Esophagus muscularis mucosa (tissue), 4 donors: ENCODE data around the gene CABLES1. TPM values are rescaled to one million over a fixed set of nuclear protein-coding genes. Genes with fewer than 3 reads are reported as not detected.
"Not testable (repeated sequence)": the region's sequence is repeated elsewhere in the genome, so short reads cannot be mapped to it uniquely, and the experiment has no call there.

Experiments used
- DNase-seq: peaks from one replicate; pipeline ENCODE4 v3.0.0-alpha.2; 2017; ENCODE audit errors: extremely low spot score
- H3K27ac ChIP-seq, 4 donors: fragments of 200-600 bp; sonication (generic); replicated peaks in 1 of 4; 1 replicate in 3 of 4; 2 replicates in 1 of 4; pipeline ENCODE4 v1.5.1; 2016 to 2019; ENCODE audit warnings: mild to moderate bottlenecking in 1 of 4
- H3K27me3 ChIP-seq, 4 donors: fragments of 200-600 bp; sonication (generic); one replicate each; pipeline versions ENCODE4 v1.5.1 to v1.6.0; 2016 to 2019
- H3K36me3 ChIP-seq, 4 donors: fragments of 200-600 bp; sonication (generic); one replicate each; pipeline ENCODE4 v1.5.1; 2016 to 2019
- H3K4me1 ChIP-seq, 4 donors: fragments of 200-600 bp; sonication (generic); one replicate each; pipeline ENCODE4 v1.5.1; 2016 to 2019
- H3K4me3 ChIP-seq, 4 donors: fragments of 200-600 bp; sonication (generic); 1 replicate in 2 of 4; 2 replicates in 2 of 4; pipeline ENCODE4 v1.5.1; 2016 to 2019; ENCODE audit warnings: mild to moderate bottlenecking in 4 of 4, moderate library complexity in 1 of 4
- H3K9me3 ChIP-seq, 4 donors: fragments of 200-600 bp; sonication (generic); 1 replicate in 3 of 4; 2 replicates in 1 of 4; pipeline ENCODE4 v1.5.1; 2016 to 2019
- CTCF ChIP-seq, 3 experiments: fragments of 200-600 bp in 2 of 3; fragments of 450-650 bp in 1 of 3; sonication (generic) in 2 of 3; IDR thresholded peaks; one replicate each; pipeline ENCODE4 v1.5.1; 2017 to 2019; ENCODE audit warnings: antibody characterized with exemption in 3 of 3, mild to moderate bottlenecking in 2 of 3, moderate library complexity in 1 of 3
- EP300 ChIP-seq: sonication (generic); formaldehyde crosslinking; IDR thresholded peaks from one replicate; pipeline ENCODE4 v1.6.1; 2017; ENCODE audit warnings: antibody characterized with exemption
- POLR2A ChIP-seq: fragments of 450-650 bp; IDR thresholded peaks from one replicate; pipeline ENCODE4 v1.6.1; 2017; ENCODE audit warnings: antibody characterized with exemption, moderate library complexity, mild to moderate bottlenecking, low read depth
- POLR2AphosphoS5 ChIP-seq, 2 donors: sonication (generic); formaldehyde crosslinking; IDR thresholded peaks; one replicate each; pipeline ENCODE4 v1.6.1; 2017; ENCODE audit warnings: antibody characterized with exemption in 2 of 2
- WGBS: methylation state at CpG from one replicate; pipeline ENCODE4 v1.1.5; 2018; 5-methylcytosine and 5-hydroxymethylcytosine counted together
- intact Hi-C: fragments of 100-400 bp; cut with DNase I; formaldehyde crosslinking; loops from one replicate; pipeline ENCODE4 v1.15.1; 2023
- total RNA-seq, 4 donors: library from RNA; depleted of rRNA; stranded (reverse); fragments of >200 nt; gene quantifications; one replicate each; pipeline versions ENCODE4 v1.1.0 to v1.2.1, GENCODE V29; 2016

CABLES1 gene
- total RNA-seq, result 1 to 10 TPM; 3.8 to 8.3 (median 6.4) TPM

- intact Hi-C loops, result loop anchor here (5.0 kb wide), 1 partner anchor 102 kb away; no protein-coding TSS in a partner anchor
- TF ChIP-seq CTCF (IDR thresholded peaks at IDR 0.05), result no peak
- peak in 1 of 2 donors; percentile 24 for TF ChIP-seq POLR2AphosphoS5 (IDR thresholded peaks at IDR 0.05)
- TF ChIP-seq POLR2A, result no peak
- TF ChIP-seq EP300, result no peak
- Histone ChIP-seq H3K4me3 (peak within 1 kb of the TSS; percentile 65 to 82 (median 68)), H3K27ac (peak within 1 kb of the TSS; percentile 62 to 81 (median 72)), H3K36me3 (no peaks in the 10 kb centered on the region), H3K4me1 (peaks cover 17 to 41% (median 35%) of the 10 kb centered on the region in 4 donors), H3K9me3 (no peaks in the 10 kb centered on the region), H3K27me3 (peaks cover 5 to 48% (median 7%) of the 10 kb centered on the region in 4 donors)
- WGBS, result 23% methylated on average over 25 of the region's 67 CpGs
- no peak for DNase-seq
These were observed at the start of gene CABLES1 for GRCh38 chr18:23134780-23135549. CABLES1 (plus strand) TSS chr18:23135485; CDS start chr18:23135763, 278 bp downstream.

- intact Hi-C loops, result no loop called here
- no peaks in the 10 kb centered on the region for H3K36me3 ChIP-seq
- H3K4me1 ChIP-seq, result no peaks in the 10 kb centered on the region
- H3K4me3 ChIP-seq, result no peak overlapping the region
- no peak for TF ChIP-seq POLR2AphosphoS5 (IDR thresholded peaks at IDR 0.05)
- no peak for TF ChIP-seq CTCF (IDR thresholded peaks at IDR 0.05)
- TF ChIP-seq EP300, result no peak
- no peak for TF ChIP-seq POLR2A
- WGBS, result 63% methylated on average over 3 of the region's 3 CpGs
- no peaks in the 10 kb centered on the region for H3K9me3 ChIP-seq
- DNase-seq, result no peak
- peaks cover 0 to 16% (median 0%) of the 10 kb centered on the region in 4 donors for H3K27me3 ChIP-seq
- H3K27ac ChIP-seq, result no peak overlapping the region
These were observed 47.9 kb upstream of the CABLES1 start for GRCh38 chr18:23087352-23087751.

- 83% methylated on average over 7 of the region's 7 CpGs for WGBS
- no peaks in the 10 kb centered on the region for H3K4me1 ChIP-seq
- no peak for TF ChIP-seq POLR2AphosphoS5 (IDR thresholded peaks at IDR 0.05)
- TF ChIP-seq EP300, result no peak
- TF ChIP-seq CTCF (IDR thresholded peaks at IDR 0.05), result no peak
- no peak for TF ChIP-seq POLR2A
- no peak overlapping the region for H3K27ac ChIP-seq
- H3K36me3 ChIP-seq, result no peaks in the 10 kb centered on the region
- no peak for DNase-seq
- no peak overlapping the region for H3K4me3 ChIP-seq
- H3K27me3 ChIP-seq, result peaks cover 0 to 16% (median 0%) of the 10 kb centered on the region in 4 donors
- intact Hi-C loops, result no loop called here
- H3K9me3 ChIP-seq, result no peaks in the 10 kb centered on the region
These were observed 47.0 kb upstream of the CABLES1 start for GRCh38 chr18:23088310-23088709.

GRCh38 chr18:23091017-23091993, 44.0 kb upstream of the CABLES1 start:
- 65% methylated on average over 8 of the region's 8 CpGs for WGBS
- DNase-seq, H3K4me1 ChIP-seq, intact Hi-C loops, H3K36me3 ChIP-seq, H3K4me3 ChIP-seq, H3K9me3 ChIP-seq, H3K27ac ChIP-seq: not testable (repeated sequence)
- peaks cover 0 to 22% (median 0%) of the 10 kb centered on the region in 4 donors for H3K27me3 ChIP-seq

GRCh38 chr18:23092121-23092520, 43.2 kb upstream of the CABLES1 start:
- Histone ChIP-seq H3K4me1 (peaks cover 0 to 7% (median 0%) of the 10 kb centered on the region in 4 donors), H3K4me3 (no peak overlapping the region), H3K27me3 (peaks cover 0 to 24% (median 0%) of the 10 kb centered on the region in 4 donors), H3K36me3 (no peaks in the 10 kb centered on the region), H3K27ac (no peak overlapping the region), H3K9me3 (no peaks in the 10 kb centered on the region)
- 99% methylated on average over 9 of the region's 9 CpGs for WGBS
- no peak for DNase-seq
- intact Hi-C loops, result no loop called here
- no peak for TF ChIP-seq POLR2AphosphoS5 (IDR thresholded peaks at IDR 0.05)
- TF ChIP-seq POLR2A, result no peak
- TF ChIP-seq EP300, result no peak
- TF ChIP-seq CTCF (IDR thresholded peaks at IDR 0.05), result no peak

GRCh38 chr18:23093130-23093529, 42.2 kb upstream of the CABLES1 start:
- peaks cover 0 to 24% (median 0%) of the 10 kb centered on the region in 4 donors for H3K27me3 ChIP-seq
- H3K27ac ChIP-seq, H3K4me1 ChIP-seq, H3K9me3 ChIP-seq, H3K36me3 ChIP-seq, intact Hi-C loops, DNase-seq, H3K4me3 ChIP-seq: not testable (repeated sequence)
- WGBS, result 91% methylated on average over 10 of the region's 10 CpGs
